Activated naive CD4-positive, alpha-beta T cell treated with Interleukin-2 at 50 U/mL for 16 hours (primary cell): ENCODE data around the gene E2F4.

Experiments
- DNase-seq: peaks from one replicate; pipeline ENCODE4 v3.0.0-alpha.2; 2020

E2F4 gene

DNA sequence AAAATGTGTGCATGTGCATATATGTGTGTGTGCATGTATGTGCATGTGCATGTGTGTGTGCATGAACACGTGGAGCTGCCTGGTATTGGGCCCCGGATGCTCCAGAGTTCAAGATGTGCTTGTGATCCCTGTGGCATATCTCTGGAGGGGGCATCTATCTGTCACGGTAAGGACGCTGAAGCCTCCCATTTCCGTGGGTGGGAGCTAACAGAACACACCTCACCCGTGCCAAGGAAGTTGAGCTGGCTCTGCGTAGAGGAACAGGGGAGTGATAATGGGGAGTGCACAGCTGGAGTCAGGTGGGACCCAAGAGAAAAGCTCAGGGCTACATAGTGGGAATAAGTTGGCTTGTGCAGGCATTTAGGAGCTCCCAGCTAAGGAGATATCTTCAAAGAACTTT is 19.7 kb downstream of the E2F4 start:
- DNase-seq, result no peak

DNA sequence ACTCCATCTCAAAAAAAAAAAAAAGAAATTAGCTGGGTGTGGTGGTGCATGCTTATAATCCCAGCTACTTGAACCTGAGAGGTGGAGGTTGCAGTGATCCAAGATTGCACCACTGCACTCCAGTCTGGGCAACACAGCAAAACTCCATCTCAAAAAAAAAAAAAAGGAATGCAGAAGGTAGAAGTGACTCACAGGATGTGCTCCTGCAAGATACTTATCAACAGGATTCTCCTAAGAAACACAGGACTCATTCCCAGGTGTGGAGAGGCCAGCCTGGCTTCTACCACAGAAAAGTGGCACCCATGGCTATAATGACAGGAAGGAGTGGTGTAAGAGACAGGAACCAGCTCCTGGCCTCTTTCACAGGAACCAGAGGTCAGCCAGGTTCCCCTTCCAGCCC is 20.8 kb downstream of the E2F4 start:
- no peak for DNase-seq

DNA sequence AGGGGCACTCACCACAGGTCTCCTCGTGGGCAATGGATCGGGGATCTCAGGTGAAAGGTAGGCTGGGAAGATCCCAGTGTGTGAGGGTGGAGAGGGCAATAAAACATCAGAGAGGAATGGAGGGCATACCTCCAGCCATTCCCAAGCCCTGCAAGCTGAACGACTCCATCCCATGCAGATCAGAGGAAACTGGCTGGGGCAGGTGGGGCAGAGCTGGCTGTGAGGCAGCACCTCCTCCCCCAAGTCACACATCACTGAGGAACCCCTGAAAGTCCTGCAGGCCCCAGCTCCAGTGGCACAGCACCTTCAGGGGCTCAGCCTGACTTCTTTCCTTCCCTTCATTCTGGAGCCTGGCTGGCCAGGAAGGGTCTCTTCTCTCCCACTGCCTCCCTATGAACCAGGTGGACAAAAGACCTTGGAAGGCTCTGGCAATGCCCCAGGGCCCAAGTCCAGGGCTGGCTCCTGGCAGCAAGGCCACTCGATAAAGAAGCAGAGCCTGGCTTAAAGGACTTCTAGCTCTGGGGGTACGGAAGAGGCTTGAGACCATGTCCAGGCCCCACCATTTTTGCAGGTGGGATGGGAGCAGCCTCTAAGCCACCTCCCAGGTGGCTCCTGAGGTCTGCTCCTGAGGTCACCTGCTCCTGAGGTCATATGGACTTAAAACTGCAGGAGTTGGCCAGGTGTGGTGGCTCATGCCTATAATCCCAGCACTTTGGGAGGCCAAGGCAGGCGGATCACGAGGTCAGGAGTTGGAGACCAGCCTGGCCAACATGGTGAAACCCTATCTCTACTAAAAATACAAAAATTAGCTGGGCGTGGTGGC is 21.5 kb downstream of the E2F4 start:
- no peak for DNase-seq

DNA sequence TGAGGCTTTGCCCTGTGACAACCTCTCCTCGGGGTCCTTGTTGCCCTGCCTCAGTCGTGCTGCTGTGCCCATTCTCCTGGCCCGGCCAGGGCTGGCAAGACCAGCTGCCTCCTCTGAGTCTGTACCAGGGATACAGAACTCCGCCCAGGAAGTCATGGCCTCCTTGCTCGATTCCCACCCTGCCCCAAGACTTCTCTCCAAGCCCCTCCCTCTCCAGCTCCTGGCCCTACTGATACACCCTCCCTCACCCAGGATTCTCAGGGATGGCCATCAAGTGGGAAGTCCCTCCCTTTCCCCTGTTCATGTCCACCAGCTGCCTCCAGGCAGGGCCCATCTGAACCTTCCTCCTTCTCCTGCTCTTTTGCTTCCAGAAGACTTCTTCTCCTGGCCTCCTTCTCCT is 23.8 kb downstream of the E2F4 start:
- DNase-seq, result no peak

DNA sequence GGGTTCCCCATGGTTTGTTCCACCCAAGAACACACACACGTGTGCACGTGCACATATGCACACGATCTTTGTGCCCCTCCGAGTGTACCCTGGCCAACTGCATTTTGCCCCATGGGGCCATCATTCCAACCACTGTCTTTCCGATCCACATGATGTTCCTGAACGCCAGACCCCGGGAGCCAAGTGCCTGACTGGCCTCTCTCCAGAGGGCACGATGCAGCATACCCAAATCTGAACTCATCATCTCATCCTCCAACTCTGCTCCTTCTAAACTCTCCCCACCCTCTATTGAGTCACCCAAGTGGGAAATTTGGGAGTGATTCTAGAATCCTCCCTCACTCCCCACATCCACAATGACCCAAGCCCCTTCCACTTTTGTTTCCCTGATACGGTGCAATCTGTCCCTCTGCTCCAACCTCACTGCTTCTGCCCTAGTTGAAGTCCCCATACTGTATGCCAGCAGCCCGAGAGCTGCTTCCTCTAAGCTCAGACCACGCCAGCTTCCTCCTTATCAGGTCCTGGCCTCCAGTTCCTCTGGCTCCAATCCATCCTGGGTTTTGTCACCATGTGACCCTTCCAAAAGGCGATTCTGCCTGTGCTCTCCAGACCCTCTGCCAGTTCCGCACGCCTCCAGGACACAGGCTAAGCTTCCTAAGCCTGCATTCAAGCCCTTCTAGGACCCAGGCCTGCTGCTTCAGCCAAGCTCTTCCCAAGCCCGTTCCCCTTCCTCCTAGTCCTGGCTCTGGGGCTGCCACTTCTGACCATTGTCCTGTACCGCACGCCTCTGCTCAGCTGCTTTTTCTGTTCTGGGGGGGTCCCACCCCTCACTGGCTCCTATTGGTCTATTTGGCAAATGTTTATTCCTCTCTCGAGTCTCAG is 24.9 kb downstream of the E2F4 start:
- DNase-seq, result no peak

DNA sequence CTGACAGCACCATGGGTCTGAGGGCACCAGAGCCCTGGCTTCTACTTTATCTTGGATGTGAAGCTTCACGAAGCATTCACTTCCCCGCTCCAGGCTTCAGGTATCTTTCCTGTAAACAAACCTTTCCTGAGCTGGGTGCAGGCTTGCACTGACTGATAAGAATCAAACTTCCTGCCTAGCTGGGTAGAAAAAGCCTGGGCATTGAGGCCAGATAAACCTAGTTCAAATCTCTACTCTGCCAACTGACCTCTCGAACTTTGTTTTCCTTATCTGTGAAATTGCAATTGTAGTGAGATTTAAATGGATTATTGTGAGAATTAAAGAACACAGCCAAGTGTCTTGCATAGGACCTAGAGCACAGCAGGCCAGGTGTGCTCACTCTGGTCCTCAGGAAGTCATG is 32.0 kb downstream of the E2F4 start:
- no peak for DNase-seq

DNA sequence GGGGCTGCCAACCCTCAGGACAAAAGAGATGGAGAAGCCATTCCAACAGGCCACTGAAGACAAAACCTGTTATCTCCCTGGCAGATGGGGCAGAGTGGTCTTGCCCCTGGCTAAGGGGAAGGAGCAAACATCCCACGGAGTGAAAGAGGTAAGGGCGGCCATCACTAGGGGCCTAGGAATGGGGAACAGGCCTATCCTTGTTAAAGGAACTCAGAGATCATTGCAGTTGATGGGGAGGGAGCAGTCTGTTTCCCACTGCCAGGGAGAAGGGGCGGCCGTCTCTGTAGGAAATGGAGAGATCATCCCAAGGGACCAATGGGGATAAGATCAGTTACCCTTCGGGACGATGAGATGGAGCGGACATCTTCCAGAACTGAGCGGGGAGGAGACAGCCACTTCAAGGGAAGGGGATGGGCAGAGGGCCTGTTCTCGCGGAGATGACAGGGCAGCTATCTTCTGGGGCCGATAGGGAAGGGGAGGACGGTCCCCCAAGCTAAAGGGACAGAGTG is 34.4 kb downstream of the E2F4 start:
- DNase-seq, result no peak

DNA sequence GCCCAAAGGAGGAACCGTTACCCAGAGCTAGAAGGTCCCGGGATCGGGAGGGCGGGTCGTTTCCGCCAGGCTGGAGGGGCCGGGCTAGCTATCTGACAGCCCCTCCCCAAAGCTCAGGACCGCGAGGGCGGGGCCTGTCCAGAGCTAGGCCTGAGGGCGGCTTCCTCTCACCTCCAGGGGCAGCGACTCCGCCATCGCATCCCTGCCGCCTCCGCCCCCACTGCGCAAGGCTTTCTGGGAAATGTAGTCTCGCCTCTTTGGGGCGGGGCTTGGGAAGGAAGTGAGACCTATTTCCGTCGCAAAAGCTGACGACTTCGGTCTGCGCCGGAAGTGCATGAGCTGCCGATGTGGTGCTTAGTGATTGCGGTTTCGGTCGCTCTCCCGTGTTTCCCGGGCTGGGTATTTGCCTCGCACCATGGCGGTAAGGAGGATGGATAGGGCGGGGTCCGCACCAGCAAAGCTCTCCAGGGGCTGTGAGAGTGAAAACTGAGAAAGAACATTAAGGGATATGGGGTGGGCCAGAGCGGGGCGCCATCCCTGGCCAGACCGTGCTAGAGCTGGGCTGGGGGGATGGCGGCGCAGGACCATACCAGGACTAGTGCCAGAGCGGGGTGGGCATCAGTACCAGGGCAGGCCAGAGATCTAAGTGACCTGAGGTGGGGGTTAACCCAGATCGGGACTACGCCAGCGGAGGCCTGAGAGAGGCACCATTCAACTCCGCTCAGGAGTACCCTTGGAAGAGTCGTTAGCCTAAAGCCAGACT is 35.0 kb downstream of the E2F4 start, which contains the start of gene TMEM208:
TMEM208 (plus strand) TSS at position 327 of the 763 bp plus-strand sequence; CDS start at position 416, 89 bp downstream.
- peak; percentile 98 for DNase-seq

DNA sequence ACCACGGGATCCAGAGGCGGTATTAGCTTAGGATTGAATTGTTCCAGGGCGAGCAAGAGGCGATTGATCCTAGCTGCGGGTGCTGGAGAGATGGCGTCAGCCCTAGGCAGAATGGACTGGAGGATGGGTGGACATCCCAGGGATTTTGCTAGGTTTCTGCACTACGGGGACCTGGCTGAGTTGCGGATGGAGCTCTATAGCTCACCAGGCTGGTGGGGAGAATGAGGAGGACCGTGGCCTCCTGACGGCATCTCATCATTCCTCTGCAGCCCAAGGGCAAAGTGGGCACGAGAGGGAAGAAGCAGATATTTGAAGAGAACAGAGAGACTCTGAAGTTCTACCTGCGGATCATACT is 35.6 kb downstream of the E2F4 start:
- DNase-seq, result no peak

DNA sequence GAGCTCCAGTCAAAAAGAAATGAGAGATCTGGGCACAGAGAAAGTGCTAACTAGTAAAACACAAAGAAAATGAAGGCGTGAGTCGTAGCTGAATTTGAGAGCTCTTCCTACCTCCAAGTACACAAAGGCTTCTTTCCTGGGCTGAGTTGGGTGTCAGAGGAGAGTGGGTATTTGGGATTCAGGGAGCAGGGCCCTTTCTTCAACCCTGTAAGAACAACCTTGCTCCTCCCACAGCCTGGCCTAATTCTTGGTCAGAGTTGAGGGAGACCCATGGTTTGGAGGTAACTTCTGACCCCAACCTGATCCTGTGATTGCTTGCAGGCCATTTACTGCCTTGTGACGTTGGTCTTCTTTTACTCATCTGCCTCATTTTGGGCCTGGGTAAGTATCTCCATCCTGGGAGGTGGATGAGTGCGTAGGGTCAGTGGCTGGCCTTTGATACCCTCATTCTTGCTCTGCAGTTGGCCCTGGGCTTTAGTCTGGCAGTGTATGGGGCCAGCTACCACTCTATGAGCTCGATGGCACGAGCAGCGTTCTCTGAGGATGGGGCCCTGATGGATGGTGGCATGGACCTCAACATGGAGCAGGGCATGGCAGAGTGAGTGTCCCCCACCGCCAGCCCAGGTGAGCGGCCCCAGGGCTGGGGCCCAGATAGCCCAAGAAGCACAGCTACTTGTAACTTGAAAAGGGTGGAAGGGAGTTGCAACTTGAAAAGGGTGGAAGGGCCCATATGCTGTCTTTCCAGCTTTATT is 36.3 kb downstream of the E2F4 start:
- no peak for DNase-seq

DNA sequence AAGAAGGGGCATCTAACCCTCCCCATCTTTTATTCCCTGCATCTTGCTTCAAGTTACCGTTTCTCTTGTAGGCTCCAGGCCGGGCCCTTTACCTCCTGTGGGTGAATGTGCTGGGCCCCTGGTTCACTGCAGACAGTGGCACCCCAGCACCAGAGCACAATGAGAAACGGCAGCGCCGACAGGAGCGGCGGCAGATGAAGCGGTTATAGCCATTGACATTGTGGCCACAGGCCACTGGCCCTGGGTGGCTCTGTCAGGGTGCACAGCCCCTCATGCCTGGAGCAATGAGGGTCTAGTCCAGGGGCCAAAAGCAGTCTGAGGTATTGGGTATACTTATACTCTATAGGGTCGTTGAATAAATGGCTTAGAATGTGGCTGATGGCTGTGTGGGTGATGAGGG is 37.0 kb downstream of the E2F4 start:
- DNase-seq, result no peak

DNA sequence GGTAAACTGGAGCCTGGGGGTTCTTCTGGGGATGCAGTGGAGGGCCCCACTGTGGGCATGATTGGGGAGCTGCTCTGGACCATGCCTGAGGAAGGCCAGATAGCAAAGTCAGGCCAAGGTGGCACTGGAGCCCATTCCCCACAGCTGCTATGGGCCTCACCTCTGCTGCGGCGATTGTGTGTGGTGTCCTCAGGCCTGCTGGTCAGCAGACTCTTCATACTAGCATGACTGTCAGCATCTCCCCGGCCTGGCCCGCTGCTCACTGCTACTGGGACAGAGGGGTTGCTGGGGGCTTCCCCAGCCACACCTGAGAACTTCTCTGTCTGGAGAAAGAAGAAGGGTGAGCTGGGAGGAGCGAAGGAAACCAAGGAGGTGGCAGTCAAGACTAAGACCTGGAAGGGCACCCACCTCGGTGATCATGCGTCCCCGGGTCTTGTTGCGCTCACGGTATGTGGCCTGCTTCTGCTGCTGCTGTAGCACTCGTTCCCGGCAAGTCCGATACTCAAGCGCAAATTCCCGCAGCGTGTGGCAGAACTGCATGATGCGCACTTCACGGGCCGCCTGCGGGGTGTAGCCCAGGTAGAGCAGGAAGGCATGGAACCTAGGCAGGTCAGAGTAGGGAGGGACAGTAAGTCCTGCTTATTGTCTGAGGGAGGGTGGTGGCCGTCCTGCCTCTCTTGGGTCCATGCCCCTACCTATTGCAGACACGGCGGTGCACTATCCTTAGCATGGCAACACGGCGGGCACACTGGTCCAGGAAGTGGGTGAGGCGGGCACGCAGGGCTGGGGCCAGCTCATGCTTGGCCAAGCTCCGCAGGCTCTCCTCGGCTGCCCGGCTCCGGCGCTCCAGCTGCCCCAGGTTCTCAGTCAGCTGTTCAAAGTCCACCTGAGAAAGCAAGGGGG is 38.2 kb downstream of the E2F4 start:
- DNase-seq, result no peak

DNA sequence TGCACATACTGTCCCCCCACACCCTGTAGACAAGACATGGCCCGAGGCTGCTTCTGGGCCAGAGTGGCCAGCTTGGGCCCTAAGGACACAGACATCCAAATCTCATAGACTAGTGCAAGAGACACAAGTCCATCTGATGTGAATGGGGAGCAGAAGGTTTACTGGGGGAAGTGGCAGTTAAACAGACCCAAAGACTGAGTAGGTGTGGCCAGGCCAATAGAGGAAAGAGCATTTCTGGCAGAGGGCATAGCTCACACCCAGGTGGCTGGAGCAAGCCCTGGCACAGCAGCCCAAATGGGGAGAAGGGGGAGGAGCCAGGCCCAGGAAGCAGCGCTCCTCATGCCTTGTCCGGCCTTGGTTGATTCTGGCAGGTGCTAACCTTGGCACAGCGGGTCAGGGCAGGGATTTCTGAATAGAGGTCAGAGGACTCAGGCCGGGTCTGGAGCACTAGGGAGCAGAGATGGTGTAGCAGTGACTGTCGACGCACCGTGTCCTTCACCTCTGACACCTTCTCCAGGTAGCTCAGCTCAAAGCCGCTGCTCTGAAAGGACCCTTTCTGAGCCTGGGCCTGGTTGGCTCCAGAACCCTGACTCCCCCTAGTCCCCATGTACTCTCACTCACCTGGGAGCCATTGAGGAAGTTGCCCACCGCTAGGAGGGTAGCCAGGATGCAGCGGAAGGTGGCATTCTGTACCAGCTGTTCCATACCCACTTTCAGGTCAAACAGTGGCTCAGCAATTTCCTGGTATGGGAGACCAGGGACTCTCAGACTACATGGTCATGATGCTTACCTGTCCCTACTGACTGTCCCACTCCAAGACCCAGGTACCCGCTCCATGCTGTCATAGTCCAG is 39.1 kb downstream of the E2F4 start:
- no peak for DNase-seq

DNA sequence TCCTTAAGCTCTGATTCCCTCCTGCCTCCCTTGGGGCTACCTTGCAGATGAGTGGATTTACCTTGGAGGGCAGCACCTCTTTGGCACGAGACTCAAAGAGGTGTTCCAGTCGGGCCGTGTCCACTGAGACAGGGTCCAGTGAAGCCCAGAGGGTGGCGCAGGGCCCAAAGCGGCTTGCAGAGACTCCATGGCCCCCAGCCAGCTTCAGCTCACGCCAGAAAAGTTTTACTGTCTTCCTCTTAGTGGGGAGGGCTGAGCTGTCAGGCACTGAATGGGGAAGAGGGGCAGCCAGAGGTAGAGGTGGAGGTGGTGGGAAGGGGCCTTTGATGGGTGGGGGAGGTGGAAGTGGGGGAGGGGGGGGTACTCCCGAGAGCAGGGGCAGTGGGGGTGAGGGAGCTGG is 41.6 kb downstream of the E2F4 start:
- no peak for DNase-seq

DNA sequence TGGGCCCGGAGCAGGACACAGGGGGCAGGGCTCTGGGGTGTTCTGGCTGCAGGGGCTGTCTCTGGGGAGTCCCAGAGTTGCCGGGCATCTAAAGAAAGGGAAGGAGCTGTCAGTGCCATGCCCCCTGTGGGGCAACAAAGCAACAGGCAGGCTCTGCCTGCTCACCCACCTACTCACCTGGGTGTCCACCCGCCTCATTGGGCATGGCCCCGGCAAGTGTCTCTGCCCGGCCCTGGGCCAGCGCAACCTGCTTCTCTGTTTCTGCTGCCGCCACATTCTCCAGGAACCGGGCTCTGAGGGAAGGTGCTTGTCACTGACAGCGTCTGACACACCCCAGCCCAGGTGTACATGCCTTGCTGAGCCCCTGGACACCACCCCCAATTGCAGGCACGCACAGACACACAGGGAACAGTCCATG is 42.2 kb downstream of the E2F4 start:
- DNase-seq, result no peak

DNA sequence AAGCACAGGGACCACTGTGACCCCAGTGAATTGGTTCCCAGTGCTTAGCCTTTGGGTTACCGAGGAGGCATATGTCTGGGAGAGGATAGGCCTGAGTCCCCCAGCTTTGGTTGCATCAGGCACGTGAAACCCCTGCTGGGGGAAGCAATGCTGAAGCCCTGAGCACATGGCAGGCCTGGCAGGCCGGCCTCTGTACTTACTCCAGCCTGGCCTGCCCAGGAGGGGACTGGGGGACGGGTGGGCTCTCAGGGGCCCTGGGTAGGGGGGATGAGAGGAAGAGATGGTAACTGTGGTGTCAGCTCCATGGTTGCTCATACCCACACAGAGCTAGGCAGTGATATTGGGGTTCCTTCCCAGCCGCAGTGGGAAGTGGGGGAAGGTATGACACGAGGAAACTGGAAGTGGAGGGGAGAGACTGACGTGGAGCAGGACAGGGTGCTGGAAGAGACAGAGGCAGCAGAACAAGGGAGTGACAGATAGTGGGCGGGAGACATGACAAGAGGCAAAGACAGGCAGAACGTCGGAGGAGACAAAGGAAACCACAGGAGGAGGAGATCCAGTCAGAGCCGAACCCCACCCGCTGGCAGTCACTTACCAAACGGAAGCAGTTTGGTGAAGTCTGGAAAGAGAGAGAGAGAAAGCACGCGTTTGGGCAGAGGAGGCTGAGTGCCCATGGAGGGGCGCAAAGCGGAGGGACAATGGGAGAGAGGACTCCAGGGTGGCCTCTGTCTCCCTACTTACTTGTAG is 44.0 kb downstream of the E2F4 start:
- DNase-seq, result peak; percentile 74

DNA sequence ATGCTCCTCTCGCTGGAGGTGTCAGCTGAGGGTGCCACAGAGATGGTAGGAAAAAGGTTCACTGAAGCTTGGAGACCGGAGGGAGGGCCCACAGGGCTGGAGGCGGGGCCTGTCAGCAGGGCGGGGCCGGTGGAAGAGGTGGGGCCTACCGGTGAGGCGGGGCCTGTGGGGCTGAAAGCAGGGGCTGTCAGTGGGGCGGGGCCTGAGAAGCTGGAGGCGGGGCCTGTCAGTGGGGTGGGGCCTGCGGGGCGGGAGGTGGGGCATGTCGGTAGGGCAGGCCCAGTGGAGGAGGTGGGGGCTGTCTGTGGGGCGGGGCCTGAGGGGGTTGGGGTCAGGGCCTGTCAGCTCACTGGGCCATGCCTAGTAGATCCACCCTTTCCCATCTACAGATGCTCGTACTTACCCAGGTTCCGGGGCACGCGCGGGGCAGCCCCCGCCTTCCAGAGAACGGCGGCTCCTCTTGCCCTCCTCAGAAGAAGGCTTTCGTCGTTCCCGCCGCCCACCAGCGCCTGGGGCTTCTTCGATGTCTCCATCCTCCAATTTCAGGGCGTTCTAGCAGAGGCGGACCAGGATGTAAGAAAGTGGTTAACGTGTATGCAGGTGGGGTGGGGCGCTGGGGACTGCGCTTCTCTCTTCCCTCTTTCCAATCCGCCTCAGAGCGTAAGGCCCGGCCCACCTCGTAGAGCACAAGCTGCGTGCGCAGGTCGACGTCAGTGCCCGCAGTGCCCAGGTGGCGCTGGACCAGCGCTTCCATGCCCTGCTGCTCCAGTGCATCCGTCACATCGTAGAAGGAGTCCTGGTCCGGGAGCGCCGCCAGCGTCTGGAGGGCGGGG is 44.8 kb downstream of the E2F4 start:
- peak; percentile 83 for DNase-seq
